SU-DHL-6 (cell line): ENCODE measurements around the gene PNO1.

ENCODE experiments used
- H2AFZ ChIP-seq: fragments of 200-600 bp; sonication (generic); 2 replicates; pipeline ENCODE4 v1.6.1; 2014; ENCODE audit warnings: low read depth, mild to moderate bottlenecking, moderate library complexity, mixed read lengths, antibody characterized with exemption, low read length; ENCODE audit not compliant: severe bottlenecking
- H3F3A ChIP-seq: fragments of 200-600 bp; shearing (Covaris generic); 2 replicates; pipeline ENCODE4 v1.6.0; 2016; ENCODE audit warnings: antibody characterized with exemption, mild to moderate bottlenecking; ENCODE audit not compliant: insufficient read depth
- H3K27ac ChIP-seq: fragments of 200-600 bp; sonication (generic); 2 replicates; pipeline ENCODE4 v1.5.1; 2016; ENCODE audit warnings: low read depth, mild to moderate bottlenecking, low read length, moderate library complexity, mixed read lengths
- H3K27me3 ChIP-seq: fragments of 200-600 bp; sonication (generic), shearing (Covaris generic); 2 replicates; pipeline ENCODE4 v1.6.0; 2014; ENCODE audit warnings: mild to moderate bottlenecking, low read length
- H3K36me3 ChIP-seq: fragments of 200-600 bp; sonication (generic); 2 replicates; pipeline ENCODE4 v1.6.1; 2014; ENCODE audit warnings: mild to moderate bottlenecking, low read length, mixed read lengths
- H3K4me2 ChIP-seq: fragments of 300-600, 200-600 bp; shearing (Covaris generic), sonication (generic); 2 replicates; pipeline ENCODE4 v1.6.0; 2014; ENCODE audit warnings: low read length, low read depth, mild to moderate bottlenecking; ENCODE audit not compliant: poor library complexity, severe bottlenecking
- H3K4me3 ChIP-seq: fragments of 200-600 bp; sonication (generic); 2 replicates; pipeline ENCODE4 v1.5.1; 2014; ENCODE audit warnings: antibody characterized with exemption, low read length, mild to moderate bottlenecking, mixed read lengths; ENCODE audit not compliant: insufficient read depth, poor library complexity, severe bottlenecking
- H3K79me2 ChIP-seq: fragments of 200-600 bp; sonication (generic); 2 replicates; pipeline ENCODE4 v1.6.1; 2014; ENCODE audit warnings: mild to moderate bottlenecking, low read length, moderate library complexity; ENCODE audit not compliant: insufficient read depth
- H3K9ac ChIP-seq: fragments of 200-600 bp; sonication (generic); 2 replicates; pipeline ENCODE4 v1.7.0; 2014; ENCODE audit warnings: mild to moderate bottlenecking, low read length
- H3K9me2 ChIP-seq: fragments of 200-600 bp; sonication (generic); replicated peaks from 2 replicates; pipeline ENCODE4 v1.6.1; 2014; ENCODE audit warnings: low read length; ENCODE audit not compliant: insufficient read depth
- H3K9me3 ChIP-seq: fragments of 200-600 bp; sonication (generic); 2 replicates; pipeline ENCODE4 v1.6.1; 2014; ENCODE audit warnings: low read length, mixed read lengths; ENCODE audit not compliant: insufficient read depth
- H4K20me1 ChIP-seq: fragments of 200-600 bp; sonication (generic); 2 replicates; pipeline ENCODE4 v1.6.1; 2014; ENCODE audit warnings: low read depth, mild to moderate bottlenecking, antibody characterized with exemption, low read length, moderate library complexity, mixed read lengths
- CTCF ChIP-seq: fragments of 200-600 bp; sonication (generic); IDR thresholded peaks from one replicate; pipeline ENCODE4 v1.5.1; 2017; ENCODE audit warnings: antibody characterized with exemption, mild to moderate bottlenecking, low read length, moderate library complexity; ENCODE audit not compliant: insufficient read depth, poor library complexity, severe bottlenecking
- EZH2phosphoT487 ChIP-seq: fragments of 200-600 bp; sonication (generic), shearing (Covaris generic); conservative IDR thresholded peaks from 2 replicates; pipeline ENCODE4 v1.6.1; 2018; ENCODE audit warnings: mild to moderate bottlenecking, antibody characterized with exemption, low read length, moderate library complexity, mixed read lengths

The PNO1 gene

GRCh38 chr2:68171146-68171545 is 13.5 kb downstream of the PNO1 start:
- no peaks in the 10 kb centered on the region for H3K9me3 ChIP-seq
- no peaks in the 10 kb centered on the region for H3K27me3 ChIP-seq
- TF ChIP-seq CTCF (no peak), EZH2phosphoT487 (no peak)
- H3K9ac ChIP-seq, result no peak overlapping the region
- no peak overlapping the region for H2AFZ ChIP-seq
- H3K27ac ChIP-seq, result no peak overlapping the region
- H3F3A ChIP-seq, result peaks cover 38% of the 10 kb centered on the region
- no peaks in the 10 kb centered on the region; the same call in 1 of the 2 replicates for H3K79me2 ChIP-seq
- no peak overlapping the region for H3K4me2 ChIP-seq
- no peak overlapping the region for H3K4me3 ChIP-seq
- H3K36me3 ChIP-seq, result peaks cover 18% of the 10 kb centered on the region
- H4K20me1 ChIP-seq, result no peaks in the 10 kb centered on the region
- H3K9me2 ChIP-seq, result no peaks in the 10 kb centered on the region

DNA sequence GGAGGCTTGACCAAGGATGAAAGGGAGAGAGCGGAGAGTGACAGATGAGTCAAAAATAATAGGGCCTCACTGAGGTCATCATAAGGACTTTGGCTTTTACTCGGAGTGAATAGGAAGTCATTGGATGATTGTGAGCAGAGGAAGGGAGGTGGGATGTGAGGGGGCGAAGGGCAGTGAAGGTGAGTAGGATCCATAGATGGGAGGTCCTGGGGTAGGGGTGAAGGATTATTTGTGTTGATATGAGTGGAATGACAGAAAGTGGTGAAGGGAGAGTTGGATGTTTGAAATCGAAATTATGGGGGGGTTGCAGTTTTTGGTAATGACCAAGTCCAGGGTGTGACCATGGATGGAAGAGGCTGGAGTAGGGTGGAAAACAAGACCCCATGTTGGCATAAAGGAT is 14.0 kb downstream of the PNO1 start:
- Histone ChIP-seq H3K27me3 (no peaks in the 10 kb centered on the region), H3K9ac (no peak overlapping the region), H3K4me3 (no peak overlapping the region), H3K4me2 (no peak overlapping the region), H3K9me2 (no peaks in the 10 kb centered on the region), H3K27ac (no peak overlapping the region), H3K9me3 (no peaks in the 10 kb centered on the region), H3K79me2 (no peaks in the 10 kb centered on the region; the same call in 1 of the 2 replicates), H3K36me3 (peaks cover 23% of the 10 kb centered on the region), H4K20me1 (no peaks in the 10 kb centered on the region), H3F3A (peaks cover 41% of the 10 kb centered on the region), H2AFZ (no peak overlapping the region)
- no peak for TF ChIP-seq CTCF
- TF ChIP-seq EZH2phosphoT487, result no peak

GRCh38 chr2:68172521-68172920 is 14.8 kb downstream of the PNO1 start:
- TF ChIP-seq CTCF (no peak), EZH2phosphoT487 (no peak)
- Histone ChIP-seq H3K4me2 (no peak overlapping the region), H3F3A (peaks cover 44% of the 10 kb centered on the region), H3K27me3 (no peaks in the 10 kb centered on the region), H3K4me3 (no peak overlapping the region), H3K9me3 (no peaks in the 10 kb centered on the region), H4K20me1 (no peaks in the 10 kb centered on the region), H3K27ac (no peak overlapping the region), H3K79me2 (no peaks in the 10 kb centered on the region), H3K9ac (no peak overlapping the region), H2AFZ (no peak overlapping the region), H3K9me2 (no peaks in the 10 kb centered on the region), H3K36me3 (peaks cover 23% of the 10 kb centered on the region)
